HG03575 (cell line): ENCODE data around the gene EXOC4.
"Not testable (repeated sequence)": the region's sequence is repeated elsewhere in the genome, so short reads cannot be mapped to it uniquely, and the experiment has no call there.

ENCODE experiments used
- ATAC-seq: cut with Tn5 transposase; IDR thresholded peaks from one replicate; pipeline ENCODE4 v1.9.1; 2021; ENCODE audit not compliant: unreplicated experiment, insufficient number of reproducible peaks, low FRiP score; ENCODE audit errors: extremely low read depth

EXOC4 gene

GRCh38 chr7:133773601-133774000 lies 520.7 kb downstream of the EXOC4 start:
- ATAC-seq: no peak

GRCh38 chr7:133775201-133775600 lies 522.3 kb downstream of the EXOC4 start:
- no peak for ATAC-seq

GRCh38 chr7:133776266-133776665 lies 523.4 kb downstream of the EXOC4 start:
- no peak for ATAC-seq

- ATAC-seq: no peak
These were observed 524.8 kb downstream of the EXOC4 start for GRCh38 chr7:133777701-133778100.

GRCh38 chr7:133778472-133778871 lies 525.6 kb downstream of the EXOC4 start:
- ATAC-seq: peak; percentile 68

- ATAC-seq: not testable (repeated sequence)
These were observed 526.7 kb downstream of the EXOC4 start for GRCh38 chr7:133779538-133779937.

- no peak for ATAC-seq
These were observed 528.0 kb downstream of the EXOC4 start for GRCh38 chr7:133780912-133781311.

GRCh38 chr7:133781486-133782090 lies 528.7 kb downstream of the EXOC4 start:
- ATAC-seq: no peak

- ATAC-seq: no peak
These were observed 529.6 kb downstream of the EXOC4 start for GRCh38 chr7:133782470-133782869.

- ATAC-seq: no peak
These were observed 530.4 kb downstream of the EXOC4 start for GRCh38 chr7:133783276-133783675.

- no peak for ATAC-seq
These were observed 531.7 kb downstream of the EXOC4 start for GRCh38 chr7:133784486-133785001.

GRCh38 chr7:133786401-133786937 lies 533.6 kb downstream of the EXOC4 start:
- no peak for ATAC-seq

GRCh38 chr7:133789974-133790373 lies 537.1 kb downstream of the EXOC4 start:
- ATAC-seq: no peak

GRCh38 chr7:133790911-133791310 lies 538.0 kb downstream of the EXOC4 start:
- no peak for ATAC-seq

- ATAC-seq: no peak
These were observed 541.6 kb downstream of the EXOC4 start for GRCh38 chr7:133794479-133794878.

GRCh38 chr7:133795068-133795665 lies 542.3 kb downstream of the EXOC4 start:
- ATAC-seq: no peak

- ATAC-seq: no peak
These were observed 544.2 kb downstream of the EXOC4 start for GRCh38 chr7:133796782-133797745.

- no peak for ATAC-seq
These were observed 545.1 kb downstream of the EXOC4 start for GRCh38 chr7:133797818-133798520.

GRCh38 chr7:133801341-133801740 lies 548.5 kb downstream of the EXOC4 start:
- ATAC-seq: no peak
